ENCODE results near the gene TUBB4A.
"Not testable (repeated sequence)": the region's sequence is repeated elsewhere in the genome, so short reads cannot be mapped to it uniquely, and the experiment has no call there.

TUBB4A gene

DNA sequence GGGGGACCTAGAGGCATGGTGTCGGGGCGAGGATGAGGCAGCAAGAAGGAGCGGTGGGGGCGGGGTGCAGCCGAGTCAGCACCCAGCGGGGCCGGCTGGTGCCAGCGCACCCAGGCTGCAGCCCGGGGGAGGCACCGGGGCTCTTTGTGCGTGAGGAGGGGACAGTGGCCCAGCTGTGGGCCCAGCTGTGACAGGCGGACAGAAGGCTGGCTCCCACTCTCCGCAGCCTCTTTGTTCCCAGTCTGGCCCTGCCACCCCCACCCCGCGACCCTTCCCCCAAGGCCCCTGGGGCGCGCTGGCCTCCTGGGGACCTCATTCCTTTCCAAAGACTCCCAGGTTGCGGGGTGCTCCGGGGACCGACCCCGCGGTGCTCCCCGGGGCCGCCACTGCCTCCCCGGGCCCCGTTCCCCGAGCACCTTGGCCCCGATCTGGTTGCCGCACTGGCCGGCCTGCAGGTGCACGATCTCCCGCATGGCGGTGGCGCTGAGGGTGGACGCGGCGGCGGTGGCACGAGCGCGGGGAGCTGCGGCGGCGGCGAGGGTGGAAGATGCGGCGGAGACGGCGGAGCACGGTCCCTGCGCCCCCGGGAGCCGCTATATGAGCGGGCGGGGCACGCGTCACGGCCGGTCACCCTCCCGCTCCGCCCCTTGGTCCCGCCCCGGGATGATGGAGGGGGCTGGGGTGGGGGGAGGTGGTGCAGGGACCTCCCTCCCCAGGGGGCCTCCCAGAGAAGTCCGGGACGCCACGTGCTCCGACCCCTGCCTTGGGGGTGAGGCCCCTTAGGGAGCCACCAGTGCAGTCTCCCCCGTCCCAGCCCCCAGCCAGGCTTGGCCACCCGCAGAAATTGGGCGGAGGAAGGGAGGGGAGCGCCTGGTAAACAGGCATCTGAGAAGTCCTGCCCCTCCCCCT lies at the start of gene TUBB4A:
Gene TUBB4A, minus strand, starts transcription at position 570 of the 909 bp plus-strand sequence. Its CDS starts 97 bp downstream, at position 473.
- no peak for DNase-seq (ENCODE audit: low read depth in 1 of 2, low spot score in 1 of 2)

GRCh38 chr19:6551091-6551490 lies 49.0 kb upstream of the TUBB4A start:
- no peak for DNase-seq (ENCODE audit: low read depth in 1 of 2, low spot score in 1 of 2)

- DNase-seq (ENCODE audit: low read depth in 1 of 2, low spot score in 1 of 2): not testable (repeated sequence)
These were observed 48.6 kb upstream of the TUBB4A start for GRCh38 chr19:6550679-6551078.

GRCh38 chr19:6543866-6544347 lies 41.8 kb upstream of the TUBB4A start:
- DNase-seq (ENCODE audit: low read depth in 1 of 2, low spot score in 1 of 2): no peak

GRCh38 chr19:6540918-6541689 lies 39.0 kb upstream of the TUBB4A start:
- no peak for DNase-seq (ENCODE audit: low read depth in 1 of 2, low spot score in 1 of 2)

- no peak for DNase-seq (ENCODE audit: low read depth in 1 of 2, low spot score in 1 of 2)
These were observed 37.4 kb upstream of the TUBB4A start for GRCh38 chr19:6539514-6539913.

DNA sequence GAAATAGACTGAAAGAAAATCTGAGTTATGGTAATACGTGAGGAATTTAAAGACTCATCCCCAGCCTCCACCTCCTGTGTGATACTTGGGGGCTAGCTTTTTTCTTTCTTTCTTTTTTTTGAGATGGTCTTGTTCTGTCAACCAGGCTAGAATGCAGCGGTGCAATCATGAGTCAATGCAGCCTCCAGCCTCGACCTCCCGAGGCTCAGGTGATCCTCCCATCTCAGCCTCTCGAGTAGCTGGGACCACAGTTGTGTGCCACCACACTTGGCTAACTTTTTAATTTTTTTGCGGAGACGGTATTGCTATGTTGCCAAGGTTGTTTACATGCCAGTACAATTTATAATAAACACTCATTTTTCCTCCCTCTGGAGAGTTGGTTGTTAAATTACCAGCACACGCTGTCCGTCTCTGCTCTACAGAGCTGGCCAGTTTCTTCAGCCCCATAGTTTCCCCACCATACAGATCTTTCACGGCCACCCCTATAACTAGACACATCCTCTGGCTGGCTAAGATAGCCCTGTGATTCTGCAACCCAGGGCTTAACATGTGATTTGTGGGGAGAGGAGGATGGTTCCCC lies 33.5 kb upstream of the TUBB4A start:
- DNase-seq (ENCODE audit: low read depth in 1 of 2, low spot score in 1 of 2): no peak

- no peak for DNase-seq (ENCODE audit: low read depth in 1 of 2, low spot score in 1 of 2)
These were observed 32.5 kb upstream of the TUBB4A start for GRCh38 chr19:6534451-6535093.

GRCh38 chr19:6533746-6534418 lies 31.8 kb upstream of the TUBB4A start:
- DNase-seq (ENCODE audit: low read depth in 1 of 2, low spot score in 1 of 2): no peak

DNA sequence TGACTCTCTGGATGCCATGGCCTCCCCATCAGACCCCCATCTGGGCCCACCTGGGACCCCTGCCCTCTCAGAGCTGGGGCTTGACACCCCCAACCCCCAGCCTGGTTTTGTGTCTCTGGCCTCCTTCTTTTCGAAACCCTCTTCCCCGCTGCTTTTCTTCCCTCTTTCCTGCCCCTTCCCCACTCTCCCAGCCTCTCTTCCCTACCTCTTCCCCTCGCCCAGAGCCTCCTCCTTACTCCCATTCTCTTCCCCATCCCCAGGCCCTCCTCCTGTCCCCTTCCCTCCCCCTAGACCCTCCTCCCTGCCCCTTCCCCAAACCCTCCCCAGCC lies 30.9 kb upstream of the TUBB4A start:
- DNase-seq (ENCODE audit: low read depth in 1 of 2, low spot score in 1 of 2): no peak

GRCh38 chr19:6532244-6532999 lies 30.3 kb upstream of the TUBB4A start:
- no peak for DNase-seq (ENCODE audit: low read depth in 1 of 2, low spot score in 1 of 2)

GRCh38 chr19:6531956-6532243 lies 29.8 kb upstream of the TUBB4A start:
- DNase-seq (ENCODE audit: low read depth in 1 of 2, low spot score in 1 of 2): no peak

GRCh38 chr19:6531163-6531955 lies 29.2 kb upstream of the TUBB4A start:
- DNase-seq (ENCODE audit: low read depth in 1 of 2, low spot score in 1 of 2): no peak

GRCh38 chr19:6530386-6531162 lies 28.5 kb upstream of the TUBB4A start, which contains the start of gene TNFSF9:
Gene TNFSF9, plus strand, starts transcription at chr19:6531026. Its CDS starts 11 bp downstream, at chr19:6531037.
- DNase-seq (ENCODE audit: low read depth in 1 of 2, low spot score in 1 of 2): peak; percentile 72 to 75

DNA sequence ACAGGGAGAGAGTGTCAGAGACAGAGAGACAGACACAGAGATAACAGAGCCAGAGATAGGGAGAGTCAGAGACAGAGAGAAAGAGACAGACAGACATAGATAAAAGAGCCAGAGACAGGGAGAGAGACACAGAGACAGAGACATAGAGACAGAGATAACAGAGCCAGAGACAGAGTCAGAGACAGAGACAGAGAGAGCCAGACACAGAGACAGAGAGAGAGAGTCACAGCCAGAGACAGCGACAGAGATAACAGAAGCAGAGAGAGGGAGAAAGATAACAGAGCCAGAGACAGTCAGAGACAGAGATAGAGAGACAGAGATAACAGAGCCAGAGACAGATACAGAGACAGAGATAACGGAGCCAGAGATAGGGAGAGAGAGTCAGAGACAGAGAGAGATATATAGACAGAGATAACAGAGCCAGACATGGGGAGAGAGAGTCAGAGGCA lies 27.9 kb upstream of the TUBB4A start:
- no peak for DNase-seq (ENCODE audit: low read depth in 1 of 2, low spot score in 1 of 2)

GRCh38 chr19:6529351-6529750 lies 27.2 kb upstream of the TUBB4A start:
- DNase-seq (ENCODE audit: low read depth in 1 of 2, low spot score in 1 of 2): no peak

GRCh38 chr19:6528544-6529121 lies 26.5 kb upstream of the TUBB4A start:
- no peak for DNase-seq (ENCODE audit: low read depth in 1 of 2, low spot score in 1 of 2)
